Measurements from ENCODE around the gene C2CD3. TPM values are rescaled to one million over a fixed set of nuclear protein-coding genes. Genes with fewer than 3 reads are reported as not detected.

C2CD3 gene
- total RNA-seq, 6 donors from 2014 or later: 21.4 to 55.5 (median 26.6) TPM

- DNase-seq (no peak), ATAC-seq (ENCODE audit: low FRiP score in 2 of 2) (no peak)
- no peaks in the 10 kb centered on the region for H3K4me1 ChIP-seq
- WGBS, 2 donors: 93 to 100% methylated on average over 1 of the region's 1 CpG
- H3K27ac ChIP-seq: no peak overlapping the region
- no peaks in the 10 kb centered on the region for H3K9me3 ChIP-seq
- TF ChIP-seq, protein P1, sequence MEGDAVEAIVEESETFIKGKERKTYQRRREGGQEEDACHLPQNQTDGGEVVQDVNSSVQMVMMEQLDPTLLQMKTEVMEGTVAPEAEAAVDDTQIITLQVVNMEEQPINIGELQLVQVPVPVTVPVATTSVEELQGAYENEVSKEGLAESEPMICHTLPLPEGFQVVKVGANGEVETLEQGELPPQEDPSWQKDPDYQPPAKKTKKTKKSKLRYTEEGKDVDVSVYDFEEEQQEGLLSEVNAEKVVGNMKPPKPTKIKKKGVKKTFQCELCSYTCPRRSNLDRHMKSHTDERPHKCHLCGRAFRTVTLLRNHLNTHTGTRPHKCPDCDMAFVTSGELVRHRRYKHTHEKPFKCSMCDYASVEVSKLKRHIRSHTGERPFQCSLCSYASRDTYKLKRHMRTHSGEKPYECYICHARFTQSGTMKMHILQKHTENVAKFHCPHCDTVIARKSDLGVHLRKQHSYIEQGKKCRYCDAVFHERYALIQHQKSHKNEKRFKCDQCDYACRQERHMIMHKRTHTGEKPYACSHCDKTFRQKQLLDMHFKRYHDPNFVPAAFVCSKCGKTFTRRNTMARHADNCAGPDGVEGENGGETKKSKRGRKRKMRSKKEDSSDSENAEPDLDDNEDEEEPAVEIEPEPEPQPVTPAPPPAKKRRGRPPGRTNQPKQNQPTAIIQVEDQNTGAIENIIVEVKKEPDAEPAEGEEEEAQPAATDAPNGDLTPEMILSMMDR (IDR thresholded peaks at IDR 0.05): no peak
- TF ChIP-seq EP300 (IDR thresholded peaks at IDR 0.05) (no peak), POLR2A (IDR thresholded peaks at IDR 0.05) (no peak), POLR2AphosphoS5 (IDR thresholded peaks at IDR 0.05) (no peak)
- peaks cover 0 to 48% (median 11%) of the 10 kb centered on the region in 4 donors for H3K36me3 ChIP-seq
- no peak overlapping the region for H3K4me3 ChIP-seq
- no peaks in the 10 kb centered on the region for H3K27me3 ChIP-seq
These were observed 35.9 kb upstream of the C2CD3 start for GRCh38 chr11:74206746-74207145.

DNA sequence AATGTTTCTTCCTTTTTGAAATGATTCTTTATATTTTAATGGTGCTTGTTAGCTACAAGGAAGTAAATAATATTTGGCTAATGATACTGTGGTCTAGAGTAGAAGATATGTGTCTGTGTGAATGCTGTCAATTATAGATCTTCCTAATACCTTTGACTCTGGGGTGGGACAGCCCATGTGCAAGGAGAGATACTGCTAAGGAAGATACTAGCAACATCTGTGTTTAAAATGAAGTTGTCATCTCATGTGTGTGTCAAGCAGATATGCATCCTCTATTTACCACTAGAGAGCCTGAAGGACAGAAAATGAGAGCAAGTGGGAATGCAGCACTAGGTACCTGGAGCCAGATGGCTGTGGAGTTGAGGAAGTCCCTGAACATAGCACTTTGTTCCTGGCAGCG, 34.4 kb upstream of the C2CD3 start:
- Histone ChIP-seq H3K27me3 (no peaks in the 10 kb centered on the region), H3K4me3 (no peak overlapping the region), H3K36me3 (peaks cover 0 to 42% (median 9%) of the 10 kb centered on the region in 4 donors), H3K9me3 (no peaks in the 10 kb centered on the region), H3K4me1 (no peaks in the 10 kb centered on the region), H3K27ac (no peak overlapping the region)
- TF ChIP-seq, protein P1 (IDR thresholded peaks at IDR 0.05): no peak
- TF ChIP-seq POLR2AphosphoS5 (IDR thresholded peaks at IDR 0.05) (no peak), POLR2A (IDR thresholded peaks at IDR 0.05) (no peak), EP300 (IDR thresholded peaks at IDR 0.05) (no peak)
- 96 to 100% methylated on average over 1 of the region's 1 CpG for WGBS, 2 donors
- DNase-seq (no peak), ATAC-seq (ENCODE audit: low FRiP score in 2 of 2) (no peak)

DNA sequence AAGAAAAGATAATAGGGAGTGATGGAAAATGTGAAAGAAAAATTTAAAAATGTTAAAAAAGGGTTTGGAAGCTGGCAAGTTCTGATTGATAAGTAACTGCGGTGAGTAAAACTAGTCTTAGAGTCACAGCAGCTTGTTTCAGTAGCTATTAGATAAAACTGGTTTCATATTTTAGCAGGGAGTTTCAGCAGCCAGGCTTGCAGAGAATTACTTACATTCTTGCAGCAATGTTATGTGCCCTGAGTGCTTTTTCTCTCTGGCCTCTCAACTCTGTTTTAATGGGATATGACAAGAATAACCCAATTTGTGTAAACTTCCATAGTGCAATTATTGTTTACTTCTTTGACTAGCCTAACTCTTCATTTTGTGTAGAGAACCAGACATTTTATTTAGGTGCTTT, 33.9 kb upstream of the C2CD3 start:
- H3K27ac ChIP-seq: no peak overlapping the region
- no peak for DNase-seq
- no peaks in the 10 kb centered on the region for H3K27me3 ChIP-seq
- no peak for TF ChIP-seq EP300 (IDR thresholded peaks at IDR 0.05)
- TF ChIP-seq, protein P1 (IDR thresholded peaks at IDR 0.05): no peak
- no peak for TF ChIP-seq POLR2A (IDR thresholded peaks at IDR 0.05)
- TF ChIP-seq POLR2AphosphoS5 (IDR thresholded peaks at IDR 0.05): no peak
- H3K4me3 ChIP-seq: no peak overlapping the region
- H3K9me3 ChIP-seq: no peaks in the 10 kb centered on the region
- H3K4me1 ChIP-seq: no peaks in the 10 kb centered on the region
- no peak for ATAC-seq (ENCODE audit: low FRiP score in 2 of 2)
- WGBS, 2 donors: 95 to 100% methylated on average over 1 of the region's 1 CpG
- H3K36me3 ChIP-seq: peaks cover 0 to 37% (median 6%) of the 10 kb centered on the region in 4 donors

DNA sequence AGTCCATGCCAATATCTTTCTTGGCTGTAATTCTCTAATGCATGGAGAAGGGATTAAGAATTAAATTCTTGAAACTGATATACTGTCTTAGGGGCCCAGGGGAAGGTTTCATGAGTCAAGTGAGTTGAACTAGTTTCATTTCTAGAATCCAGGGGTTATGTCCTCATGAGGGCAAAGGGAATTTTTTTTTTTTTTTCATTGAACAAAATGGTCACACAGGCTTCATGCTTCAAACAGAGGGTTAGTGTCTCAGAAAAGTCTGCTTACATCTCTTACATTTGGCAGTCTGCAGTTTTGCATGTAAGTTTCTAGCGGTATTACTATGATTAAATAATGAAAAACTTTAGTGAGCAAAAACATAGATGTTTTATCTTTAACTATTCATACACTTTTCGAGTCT, 33.2 kb upstream of the C2CD3 start:
- Histone ChIP-seq H3K36me3 (peaks cover 0 to 30% (median 1%) of the 10 kb centered on the region in 4 donors), H3K27ac (no peak overlapping the region), H3K4me3 (no peak overlapping the region), H3K27me3 (no peaks in the 10 kb centered on the region), H3K4me1 (no peaks in the 10 kb centered on the region), H3K9me3 (no peaks in the 10 kb centered on the region)
- ATAC-seq (ENCODE audit: low FRiP score in 2 of 2) (no peak), DNase-seq (no peak)
- 98 to 100% methylated on average over 2 of the region's 2 CpGs for WGBS, 2 donors
- TF ChIP-seq, protein P1 (IDR thresholded peaks at IDR 0.05): no peak
- no peak for TF ChIP-seq POLR2AphosphoS5 (IDR thresholded peaks at IDR 0.05)
- TF ChIP-seq EP300 (IDR thresholded peaks at IDR 0.05): no peak
- no peak for TF ChIP-seq POLR2A (IDR thresholded peaks at IDR 0.05)

- no peak for DNase-seq
- H3K27ac ChIP-seq: no peak overlapping the region
- H3K9me3 ChIP-seq: no peaks in the 10 kb centered on the region
- no peaks in the 10 kb centered on the region for H3K27me3 ChIP-seq
- 94 to 96% methylated on average over 2 of the region's 2 CpGs for WGBS, 2 donors
- no peaks in the 10 kb centered on the region for H3K4me1 ChIP-seq
- H3K36me3 ChIP-seq: no peaks in the 10 kb centered on the region
- TF ChIP-seq POLR2AphosphoS5 (IDR thresholded peaks at IDR 0.05) (no peak), POLR2A (IDR thresholded peaks at IDR 0.05) (no peak)
- H3K4me3 ChIP-seq: no peak overlapping the region
- no peak for ATAC-seq (ENCODE audit: low FRiP score in 2 of 2)
These were observed 26.1 kb upstream of the C2CD3 start for GRCh38 chr11:74196781-74197486.

All from upper lobe of left lung (tissue), 6 donors.